ENCODE results near the gene SYT7. TPM values are rescaled to one million over a fixed set of nuclear protein-coding genes. Genes with fewer than 3 reads are reported as not detected.

The SYT7 gene
- total RNA-seq, 1 donor from 2014 or later, result 12.7 TPM

DNA sequence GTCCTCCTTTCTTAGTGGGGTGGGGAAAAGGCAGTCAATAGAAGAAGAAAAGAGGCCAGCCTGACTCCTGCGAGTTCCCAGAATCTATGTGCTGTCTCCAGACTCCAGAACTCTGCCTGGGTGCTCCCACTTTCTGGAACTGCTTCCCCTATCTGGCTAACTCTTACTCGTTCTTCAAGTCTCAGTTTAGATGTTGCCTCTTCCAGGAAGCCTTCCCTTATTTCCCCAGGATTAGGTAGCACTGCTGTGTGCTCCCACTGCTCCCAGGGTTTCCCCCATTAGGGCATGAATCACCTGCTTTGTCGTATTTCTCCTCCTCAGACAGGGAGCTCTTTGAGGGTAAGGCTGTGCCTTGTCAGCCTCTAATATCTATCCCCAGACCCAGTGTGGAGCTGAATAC lies 17.5 kb upstream of the SYT7 start:
- TF ChIP-seq, protein P1, sequence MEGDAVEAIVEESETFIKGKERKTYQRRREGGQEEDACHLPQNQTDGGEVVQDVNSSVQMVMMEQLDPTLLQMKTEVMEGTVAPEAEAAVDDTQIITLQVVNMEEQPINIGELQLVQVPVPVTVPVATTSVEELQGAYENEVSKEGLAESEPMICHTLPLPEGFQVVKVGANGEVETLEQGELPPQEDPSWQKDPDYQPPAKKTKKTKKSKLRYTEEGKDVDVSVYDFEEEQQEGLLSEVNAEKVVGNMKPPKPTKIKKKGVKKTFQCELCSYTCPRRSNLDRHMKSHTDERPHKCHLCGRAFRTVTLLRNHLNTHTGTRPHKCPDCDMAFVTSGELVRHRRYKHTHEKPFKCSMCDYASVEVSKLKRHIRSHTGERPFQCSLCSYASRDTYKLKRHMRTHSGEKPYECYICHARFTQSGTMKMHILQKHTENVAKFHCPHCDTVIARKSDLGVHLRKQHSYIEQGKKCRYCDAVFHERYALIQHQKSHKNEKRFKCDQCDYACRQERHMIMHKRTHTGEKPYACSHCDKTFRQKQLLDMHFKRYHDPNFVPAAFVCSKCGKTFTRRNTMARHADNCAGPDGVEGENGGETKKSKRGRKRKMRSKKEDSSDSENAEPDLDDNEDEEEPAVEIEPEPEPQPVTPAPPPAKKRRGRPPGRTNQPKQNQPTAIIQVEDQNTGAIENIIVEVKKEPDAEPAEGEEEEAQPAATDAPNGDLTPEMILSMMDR (IDR thresholded peaks at IDR 0.05; ENCODE audit: insufficient read depth, low read length, poor library complexity, severe bottlenecking), result no peak
- H3K27me3 ChIP-seq (ENCODE audit: control insufficient read depth, insufficient read depth, low read length), result peaks cover 13% of the 10 kb centered on the region
- no peak for DNase-seq (ENCODE audit: low read depth)
- H3K4me3 ChIP-seq (ENCODE audit: low read depth, low read length), result no peak overlapping the region
- no peaks in the 10 kb centered on the region for H3K36me3 ChIP-seq (ENCODE audit: control insufficient read depth, insufficient read depth, low read length)

DNA sequence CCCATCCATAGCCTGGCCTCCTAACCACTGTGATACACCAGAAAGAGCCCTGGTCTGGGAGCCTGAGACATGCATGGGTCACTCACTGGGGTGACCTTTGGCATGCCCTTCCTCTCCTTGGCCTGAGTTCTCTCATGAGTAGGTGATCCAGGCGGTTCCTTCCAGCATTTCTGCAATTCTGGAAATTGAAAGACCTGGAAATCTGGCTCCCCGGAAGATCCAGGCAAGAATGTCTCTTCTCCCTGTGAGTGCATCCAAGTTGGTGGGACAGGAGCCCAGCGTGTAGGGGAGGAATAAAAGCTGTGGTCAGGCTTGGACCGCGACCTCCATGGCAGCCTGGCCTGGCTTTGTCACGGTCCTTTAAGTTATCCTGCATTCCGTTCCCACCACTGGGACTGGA lies 16.1 kb upstream of the SYT7 start:
- Histone ChIP-seq H3K27me3 (ENCODE audit: control insufficient read depth, insufficient read depth, low read length) (peaks cover 17% of the 10 kb centered on the region), H3K4me3 (ENCODE audit: low read depth, low read length) (no peak overlapping the region), H3K36me3 (ENCODE audit: control insufficient read depth, insufficient read depth, low read length) (no peaks in the 10 kb centered on the region)
- no peak for DNase-seq (ENCODE audit: low read depth)
- TF ChIP-seq, protein P1 (IDR thresholded peaks at IDR 0.05; ENCODE audit: insufficient read depth, low read length, poor library complexity, severe bottlenecking), result no peak

DNA sequence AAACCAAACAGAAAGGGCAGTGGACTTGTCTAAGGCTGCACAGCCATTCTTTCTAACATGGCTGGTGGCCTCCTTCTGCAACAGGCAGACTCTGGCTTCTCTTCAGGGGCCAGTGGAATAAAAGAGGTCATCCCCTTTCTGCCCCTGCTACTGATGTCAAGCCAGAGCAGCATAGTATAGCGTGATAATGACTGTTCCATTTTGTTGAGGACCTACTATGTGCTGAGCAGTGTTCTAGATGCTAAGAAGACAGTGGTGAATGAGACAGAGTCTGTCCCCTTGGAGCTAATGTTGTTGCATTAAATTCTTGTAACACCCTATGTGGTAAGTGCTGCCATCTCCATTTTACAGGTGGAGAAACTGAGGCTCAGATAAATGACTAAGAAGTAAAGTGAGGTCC lies 15.7 kb upstream of the SYT7 start:
- TF ChIP-seq, protein P1 (IDR thresholded peaks at IDR 0.05; ENCODE audit: insufficient read depth, low read length, poor library complexity, severe bottlenecking), result no peak
- no peak for DNase-seq (ENCODE audit: low read depth)
- Histone ChIP-seq H3K27me3 (ENCODE audit: control insufficient read depth, insufficient read depth, low read length) (peaks cover 21% of the 10 kb centered on the region), H3K4me3 (ENCODE audit: low read depth, low read length) (no peak overlapping the region), H3K36me3 (ENCODE audit: control insufficient read depth, insufficient read depth, low read length) (no peaks in the 10 kb centered on the region)

DNA sequence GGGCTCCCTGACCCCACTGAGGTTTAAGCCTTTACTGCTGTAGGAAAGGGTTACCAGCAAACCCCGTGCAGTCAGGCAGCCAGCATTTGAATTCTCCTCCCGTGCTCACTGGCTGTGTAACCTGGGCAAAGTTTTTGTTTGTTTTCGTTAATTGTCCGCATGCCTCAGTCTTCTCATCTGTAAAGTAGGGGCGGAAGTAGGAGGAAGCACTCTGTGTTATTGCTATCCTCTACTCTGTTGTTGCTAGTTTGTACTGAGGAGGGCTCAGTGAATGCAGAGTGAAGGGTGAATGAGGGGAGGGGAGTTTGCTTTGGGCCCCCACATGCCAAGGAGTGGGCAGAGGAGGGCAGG lies 14.0 kb upstream of the SYT7 start:
- TF ChIP-seq, protein P1 (IDR thresholded peaks at IDR 0.05; ENCODE audit: insufficient read depth, low read length, poor library complexity, severe bottlenecking), result no peak
- peaks cover 28% of the 10 kb centered on the region for H3K27me3 ChIP-seq (ENCODE audit: control insufficient read depth, insufficient read depth, low read length)

DNA sequence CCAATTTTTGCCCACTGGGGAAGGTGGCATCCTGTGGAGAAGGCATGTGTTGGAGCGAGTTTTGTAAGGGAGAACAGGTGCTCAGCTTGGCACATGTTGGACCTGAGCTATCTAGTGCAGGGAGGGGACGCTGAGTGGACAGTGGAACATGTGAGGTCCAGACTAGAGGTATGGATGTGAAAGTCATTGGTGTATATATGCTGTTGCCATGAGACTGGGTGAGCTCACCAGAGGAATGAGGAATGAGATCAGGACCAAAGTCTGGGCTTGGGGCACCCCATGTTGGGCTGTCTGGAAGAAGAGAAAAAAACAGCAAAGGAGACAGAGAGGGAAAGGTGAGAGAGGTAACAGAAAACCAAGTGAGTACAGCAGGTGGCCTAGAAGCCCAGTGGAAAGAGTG lies 12.3 kb upstream of the SYT7 start:
- DNase-seq (ENCODE audit: low read depth), result no peak
- H3K36me3 ChIP-seq (ENCODE audit: control insufficient read depth, insufficient read depth, low read length), result no peaks in the 10 kb centered on the region
- H3K27me3 ChIP-seq (ENCODE audit: control insufficient read depth, insufficient read depth, low read length), result peaks cover 38% of the 10 kb centered on the region
- H3K4me3 ChIP-seq (ENCODE audit: low read depth, low read length), result no peak overlapping the region
- TF ChIP-seq, protein P1 (IDR thresholded peaks at IDR 0.05; ENCODE audit: insufficient read depth, low read length, poor library complexity, severe bottlenecking), result no peak

More for the DNA sequence above, 14.0 kb upstream of the SYT7 start:
- no peak for DNase-seq (ENCODE audit: low read depth)
- Histone ChIP-seq H3K4me3 (ENCODE audit: low read depth, low read length) (no peak overlapping the region), H3K36me3 (ENCODE audit: control insufficient read depth, insufficient read depth, low read length) (no peaks in the 10 kb centered on the region)

DNA sequence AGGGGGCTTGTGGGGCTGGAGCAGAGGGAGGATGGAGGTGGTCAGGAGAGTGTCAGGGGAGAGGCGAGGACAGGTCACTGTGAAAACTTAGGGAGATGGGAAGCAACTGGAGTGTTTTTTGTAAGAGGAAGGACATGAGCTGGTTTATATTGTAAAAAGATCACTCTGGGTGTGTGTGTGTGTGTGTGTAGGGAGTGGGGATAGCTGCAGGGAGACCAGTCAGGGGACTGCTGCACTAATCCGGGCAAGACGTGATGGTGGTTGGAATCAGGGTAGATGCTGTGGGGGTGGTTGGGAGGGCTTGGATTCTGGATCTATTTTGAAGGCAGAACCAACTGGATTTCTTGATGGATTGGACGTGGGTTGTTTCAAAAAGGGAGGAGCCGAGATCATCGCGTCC lies 11.3 kb upstream of the SYT7 start:
- DNase-seq (ENCODE audit: low read depth), result no peak
- TF ChIP-seq, protein P1 (IDR thresholded peaks at IDR 0.05; ENCODE audit: insufficient read depth, low read length, poor library complexity, severe bottlenecking), result no peak
- Histone ChIP-seq H3K4me3 (ENCODE audit: low read depth, low read length) (no peak overlapping the region), H3K36me3 (ENCODE audit: control insufficient read depth, insufficient read depth, low read length) (no peaks in the 10 kb centered on the region), H3K27me3 (ENCODE audit: control insufficient read depth, insufficient read depth, low read length) (peaks cover 48% of the 10 kb centered on the region)

Data from kidney epithelial cell (primary cell).